DND-41 (cell line): ENCODE results near the gene GDA.

Experiments used
- EZH2 ChIP-seq: IDR thresholded peaks from 3 replicates; pipeline ENCODE4 v1.6.1; 2012; ENCODE audit warnings: borderline replicate concordance, low read depth, mild to moderate bottlenecking, moderate library complexity, low read length, inconsistent platforms; ENCODE audit not compliant: severe bottlenecking
- TF ChIP-seq, protein P1 (sequence below): IDR thresholded peaks from 2 replicates; pipeline ENCODE4 v1.5.1; 2012; ENCODE audit warnings: borderline replicate concordance, low read length, moderate library complexity, mild to moderate bottlenecking; ENCODE audit not compliant: poor library complexity, severe bottlenecking; ENCODE audit errors: extremely low read depth

DNA sequence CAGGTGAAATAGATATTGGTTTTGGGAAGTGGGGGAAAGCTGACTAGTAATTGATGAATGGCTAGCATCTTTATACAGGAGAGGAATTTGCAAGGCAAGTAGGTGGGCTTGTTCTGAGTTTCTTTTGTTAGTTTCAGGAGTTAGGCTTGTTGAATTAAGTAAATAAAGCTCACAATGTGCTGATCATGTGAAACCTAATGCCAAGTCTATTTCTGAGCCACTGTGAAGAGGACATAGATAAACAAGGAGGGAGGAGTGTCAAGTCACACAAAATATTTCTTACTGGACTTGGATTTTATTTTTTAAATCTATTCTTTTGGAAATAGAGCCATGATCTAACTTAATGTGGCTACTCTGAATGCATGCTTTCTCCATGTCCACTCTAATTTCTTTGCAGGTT is 19.9 kb downstream of the GDA start:
- TF ChIP-seq, protein P1, sequence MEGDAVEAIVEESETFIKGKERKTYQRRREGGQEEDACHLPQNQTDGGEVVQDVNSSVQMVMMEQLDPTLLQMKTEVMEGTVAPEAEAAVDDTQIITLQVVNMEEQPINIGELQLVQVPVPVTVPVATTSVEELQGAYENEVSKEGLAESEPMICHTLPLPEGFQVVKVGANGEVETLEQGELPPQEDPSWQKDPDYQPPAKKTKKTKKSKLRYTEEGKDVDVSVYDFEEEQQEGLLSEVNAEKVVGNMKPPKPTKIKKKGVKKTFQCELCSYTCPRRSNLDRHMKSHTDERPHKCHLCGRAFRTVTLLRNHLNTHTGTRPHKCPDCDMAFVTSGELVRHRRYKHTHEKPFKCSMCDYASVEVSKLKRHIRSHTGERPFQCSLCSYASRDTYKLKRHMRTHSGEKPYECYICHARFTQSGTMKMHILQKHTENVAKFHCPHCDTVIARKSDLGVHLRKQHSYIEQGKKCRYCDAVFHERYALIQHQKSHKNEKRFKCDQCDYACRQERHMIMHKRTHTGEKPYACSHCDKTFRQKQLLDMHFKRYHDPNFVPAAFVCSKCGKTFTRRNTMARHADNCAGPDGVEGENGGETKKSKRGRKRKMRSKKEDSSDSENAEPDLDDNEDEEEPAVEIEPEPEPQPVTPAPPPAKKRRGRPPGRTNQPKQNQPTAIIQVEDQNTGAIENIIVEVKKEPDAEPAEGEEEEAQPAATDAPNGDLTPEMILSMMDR: no peak
- TF ChIP-seq EZH2: no peak
